Left renal pelvis (tissue), 4 donors: ENCODE results near the gene AHDC1. TPM values are rescaled to one million over a fixed set of nuclear protein-coding genes. Genes with fewer than 3 reads are reported as not detected.

Experiments
- DNase-seq, 4 donors: peaks; one replicate each; pipeline ENCODE4 v3.0.0-alpha.2; 2013; ENCODE audit warnings: low read depth in 4 of 4, low spot score in 3 of 4
- polyA plus RNA-seq, 4 donors: library from polyadenylated mRNA; unstranded; fragments of 120-200 nt; gene quantifications; one replicate each; pipeline ENCODE4 v1.2.1, GENCODE V29; 2013; ENCODE audit not compliant: insufficient read length in 4 of 4

Gene AHDC1
- polyA plus RNA-seq, 4 donors: 35.9 to 63.8 (median 52.3) TPM

DNA sequence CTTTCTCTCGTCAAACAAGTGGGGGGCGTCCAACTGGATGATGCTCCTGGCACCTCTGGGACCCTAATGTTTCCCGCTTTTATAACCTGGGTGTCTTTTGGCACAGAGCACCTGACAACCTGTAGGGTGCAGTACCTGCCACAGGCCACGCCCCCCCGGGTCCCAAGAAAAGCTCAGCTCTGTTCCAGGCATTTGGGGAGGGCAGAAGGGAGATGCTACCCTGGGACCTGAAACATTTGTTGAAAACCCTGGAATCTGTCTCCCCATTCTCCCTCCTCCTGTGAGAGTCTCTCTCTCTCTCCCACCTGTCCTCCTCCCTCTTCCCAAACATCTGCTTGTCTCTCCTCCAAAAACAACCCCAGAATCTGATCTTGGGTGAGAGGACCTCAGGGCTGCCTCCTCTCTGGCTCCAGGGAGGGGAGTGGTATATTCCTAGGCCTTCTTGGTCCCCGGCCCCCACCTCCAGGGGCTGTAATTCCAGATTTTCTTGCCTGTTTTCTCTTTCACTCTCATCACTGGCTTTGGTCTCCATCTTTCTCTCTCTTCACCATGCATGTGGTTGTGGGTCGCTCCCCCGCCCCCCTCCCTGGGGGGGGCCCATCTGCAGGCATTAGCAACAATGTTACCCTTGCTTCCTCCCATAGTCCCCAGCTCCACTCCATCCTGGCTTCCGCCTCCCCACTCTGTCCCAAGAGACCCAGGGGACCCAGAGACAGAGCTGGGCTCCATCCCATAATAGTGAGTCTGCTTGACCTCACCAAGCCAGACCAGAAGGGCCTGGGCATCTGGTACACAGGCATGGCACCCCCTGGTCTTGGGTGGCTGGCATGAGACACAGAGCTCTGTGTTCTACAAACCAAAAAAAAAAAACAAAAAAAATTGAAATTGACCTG, 4.1 kb downstream of the AHDC1 start:
- no peak for DNase-seq

DNA sequence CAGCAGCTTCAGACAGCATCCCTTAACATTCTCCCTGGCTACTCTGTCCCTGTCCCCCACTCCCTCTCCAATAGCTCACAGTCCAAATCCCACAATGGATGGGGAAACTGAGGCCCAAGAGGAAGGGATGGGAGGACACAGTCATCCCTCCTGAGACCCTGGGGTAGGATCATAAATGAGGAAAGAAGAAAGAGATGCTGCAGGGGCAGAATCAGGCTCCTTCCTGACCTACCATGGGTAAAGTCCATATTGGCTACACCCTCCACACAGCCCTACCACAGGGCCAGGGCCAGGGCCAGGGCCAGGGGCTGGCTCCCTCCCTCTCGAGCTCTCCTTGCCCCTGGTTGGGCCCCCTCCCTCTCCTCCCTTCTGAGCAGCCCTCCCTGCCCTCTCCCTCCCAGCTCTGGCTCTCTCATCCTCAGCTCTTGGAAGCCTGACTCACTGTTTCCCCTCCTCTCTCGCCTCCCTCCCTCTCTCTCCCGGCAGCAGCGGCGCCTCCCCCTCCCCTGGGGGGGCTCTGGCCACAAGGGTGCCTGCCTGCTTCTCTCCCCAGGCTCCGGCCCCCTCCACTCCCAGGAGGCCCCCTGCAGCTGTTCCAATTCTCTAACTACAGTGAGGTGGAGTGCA, 4.9 kb downstream of the AHDC1 start:
- DNase-seq: no peak

DNA sequence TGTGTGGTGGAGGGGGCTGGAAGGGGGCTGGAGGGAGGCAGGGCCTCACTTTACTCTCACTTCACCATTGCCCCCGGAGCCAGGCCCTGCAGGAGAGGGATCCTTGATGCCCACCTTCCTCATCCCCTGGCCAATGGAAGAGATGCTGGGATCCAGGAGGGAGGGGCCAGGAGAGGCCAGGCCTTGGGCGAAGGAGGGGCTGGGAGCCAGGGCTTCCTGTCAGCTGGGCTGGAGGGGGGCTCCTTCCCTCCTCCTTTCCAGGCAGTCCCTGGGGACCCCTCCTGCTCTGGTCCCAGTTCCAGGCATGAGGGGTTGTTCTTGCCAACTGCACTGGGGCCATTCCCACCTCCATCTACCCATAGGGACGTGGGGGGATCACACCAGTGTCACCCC, 5.7 kb downstream of the AHDC1 start:
- no peak for DNase-seq

DNA sequence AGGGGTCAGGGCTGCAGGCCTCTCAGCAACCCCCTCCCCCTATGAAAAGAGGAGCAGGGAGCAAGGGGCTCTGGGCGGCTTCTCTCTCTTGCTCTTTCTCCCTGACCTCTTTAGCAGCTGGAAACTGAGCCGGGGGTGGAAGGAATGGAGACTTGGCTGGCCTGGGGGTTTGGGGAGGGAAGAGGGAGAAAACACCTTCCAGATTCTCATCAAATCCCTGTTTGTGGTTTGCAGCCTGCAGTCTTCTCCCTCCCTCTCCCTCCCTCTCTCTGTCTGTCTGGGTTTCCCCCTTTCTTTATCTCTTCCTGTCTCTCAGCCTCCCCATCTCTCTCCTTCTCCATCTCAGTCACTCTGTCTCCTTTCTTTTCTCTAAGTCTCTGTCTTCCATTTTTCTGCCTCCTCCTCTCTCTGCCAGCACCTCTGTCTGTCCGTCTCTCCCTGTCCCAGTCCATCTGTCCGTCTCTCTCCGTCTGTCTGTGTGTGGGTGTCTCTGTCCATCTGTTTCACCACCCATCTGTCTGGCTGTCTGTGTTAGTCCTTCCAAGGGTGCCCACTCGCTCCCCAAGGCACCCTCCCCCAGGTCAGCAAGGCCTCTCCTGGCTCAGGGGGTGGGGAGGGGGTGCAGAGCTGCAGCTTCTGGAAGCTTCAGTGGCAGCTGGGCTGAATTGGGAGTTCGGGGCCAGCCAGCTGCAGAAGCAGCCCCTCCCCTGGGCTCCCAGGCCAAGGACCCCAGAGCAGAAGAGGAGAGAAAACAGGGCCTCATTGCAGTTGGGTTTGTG, 6.2 kb downstream of the AHDC1 start:
- DNase-seq: no peak

DNA sequence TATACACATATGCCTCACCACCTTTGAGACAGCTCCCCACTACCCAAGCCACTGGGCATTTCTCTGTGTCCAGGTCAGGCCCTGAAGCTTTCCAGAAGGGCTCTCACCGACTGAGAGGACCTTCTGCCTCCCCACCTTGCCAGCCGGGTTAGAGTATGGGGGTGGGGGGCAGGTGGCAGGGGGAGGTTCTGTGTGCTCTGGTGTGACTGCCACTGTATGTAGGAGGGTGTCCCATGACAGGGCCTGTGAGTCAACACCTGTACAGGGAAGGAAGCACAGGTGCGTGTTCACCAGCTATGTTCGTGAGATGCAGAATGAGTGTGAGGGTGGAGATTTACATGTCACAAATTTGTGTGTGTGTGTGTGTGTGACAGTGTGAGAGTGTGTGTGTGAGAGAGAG, 7.0 kb downstream of the AHDC1 start:
- no peak for DNase-seq

DNA sequence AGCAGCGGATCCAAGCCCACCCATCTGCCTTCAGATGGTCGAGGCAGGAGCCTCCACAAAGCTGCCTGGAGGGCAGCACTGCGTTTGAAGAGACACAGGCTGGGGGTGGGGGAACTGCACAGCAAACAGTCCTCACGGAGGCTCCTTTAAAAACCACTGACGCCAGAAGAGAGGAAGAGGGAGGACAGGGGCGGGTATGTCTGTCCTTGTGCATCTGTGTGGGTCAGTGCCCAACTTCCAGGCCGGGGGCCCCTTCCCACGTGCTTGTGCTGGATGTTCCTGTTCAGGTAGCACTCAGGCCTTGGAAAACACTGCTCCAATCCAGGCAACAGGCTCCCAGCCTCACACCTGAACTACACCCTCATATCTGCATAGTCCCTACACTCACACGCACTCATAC, 7.7 kb downstream of the AHDC1 start:
- no peak for DNase-seq

DNA sequence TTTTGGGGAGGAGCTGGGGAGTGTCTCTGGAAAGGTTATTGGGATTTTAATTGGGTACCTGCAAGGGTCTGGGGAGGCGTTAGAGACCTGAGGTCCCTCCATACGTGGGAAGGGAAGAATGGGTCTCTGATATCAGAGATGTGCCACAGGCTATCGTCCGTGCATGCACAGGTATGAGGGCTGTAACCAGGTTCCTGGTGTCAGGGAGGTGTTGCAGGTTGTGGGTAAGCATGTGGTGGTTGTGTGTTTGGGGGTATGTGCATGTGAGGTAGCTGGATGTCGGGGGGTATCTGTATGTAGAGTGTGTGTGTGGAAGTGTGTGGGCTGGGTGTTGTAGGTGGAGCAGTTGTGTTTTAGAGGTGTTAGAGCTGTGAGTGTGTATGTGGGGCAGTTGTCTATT, 8.3 kb downstream of the AHDC1 start:
- DNase-seq: no peak

DNA sequence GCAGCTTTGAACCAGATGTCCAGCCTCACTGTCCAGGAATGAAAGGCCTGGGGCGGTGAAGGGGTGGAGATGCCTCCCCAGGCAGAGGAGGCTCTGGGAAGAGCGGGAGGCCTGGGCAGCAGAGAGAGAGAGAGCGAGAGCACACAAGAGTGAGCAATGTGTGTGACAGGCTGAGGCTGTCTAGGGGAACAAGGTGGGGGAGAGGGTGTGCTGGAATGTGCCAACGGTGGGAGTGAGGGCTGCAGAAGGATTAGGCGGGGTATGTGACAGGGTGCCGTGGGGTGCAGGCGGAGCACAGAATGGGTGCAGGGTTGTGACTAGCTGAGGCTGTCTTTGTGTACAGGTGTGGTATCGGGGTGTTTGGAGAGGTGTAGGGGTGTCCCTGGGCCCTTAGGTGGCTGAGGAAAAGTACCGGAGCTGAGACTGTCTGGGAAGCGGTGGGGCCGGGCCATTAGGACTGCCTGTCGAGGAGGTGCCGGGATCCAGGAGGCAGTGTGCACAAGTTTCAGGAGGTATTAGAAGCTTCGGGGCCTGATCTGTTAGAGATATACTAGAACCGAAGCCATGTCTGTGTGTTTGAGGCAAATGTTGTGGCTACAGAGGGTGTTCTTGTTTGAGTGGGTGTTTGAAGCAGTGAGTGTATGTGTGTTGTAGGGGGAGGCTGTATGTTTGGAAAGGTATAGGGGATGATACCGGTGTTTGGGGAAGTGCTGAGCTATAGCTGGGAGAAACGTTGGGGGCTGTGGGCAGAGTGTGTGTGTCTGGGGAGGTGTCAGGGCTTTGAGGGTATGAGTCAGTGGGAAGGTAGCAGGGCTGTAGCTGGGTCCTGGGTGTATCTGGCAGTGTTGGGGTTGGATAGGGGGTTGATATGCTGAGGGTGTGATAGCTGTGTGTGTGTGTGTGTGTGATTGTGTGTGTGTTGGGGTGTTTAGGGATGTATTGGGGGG, 9.1 kb downstream of the AHDC1 start:
- DNase-seq: no peak

DNA sequence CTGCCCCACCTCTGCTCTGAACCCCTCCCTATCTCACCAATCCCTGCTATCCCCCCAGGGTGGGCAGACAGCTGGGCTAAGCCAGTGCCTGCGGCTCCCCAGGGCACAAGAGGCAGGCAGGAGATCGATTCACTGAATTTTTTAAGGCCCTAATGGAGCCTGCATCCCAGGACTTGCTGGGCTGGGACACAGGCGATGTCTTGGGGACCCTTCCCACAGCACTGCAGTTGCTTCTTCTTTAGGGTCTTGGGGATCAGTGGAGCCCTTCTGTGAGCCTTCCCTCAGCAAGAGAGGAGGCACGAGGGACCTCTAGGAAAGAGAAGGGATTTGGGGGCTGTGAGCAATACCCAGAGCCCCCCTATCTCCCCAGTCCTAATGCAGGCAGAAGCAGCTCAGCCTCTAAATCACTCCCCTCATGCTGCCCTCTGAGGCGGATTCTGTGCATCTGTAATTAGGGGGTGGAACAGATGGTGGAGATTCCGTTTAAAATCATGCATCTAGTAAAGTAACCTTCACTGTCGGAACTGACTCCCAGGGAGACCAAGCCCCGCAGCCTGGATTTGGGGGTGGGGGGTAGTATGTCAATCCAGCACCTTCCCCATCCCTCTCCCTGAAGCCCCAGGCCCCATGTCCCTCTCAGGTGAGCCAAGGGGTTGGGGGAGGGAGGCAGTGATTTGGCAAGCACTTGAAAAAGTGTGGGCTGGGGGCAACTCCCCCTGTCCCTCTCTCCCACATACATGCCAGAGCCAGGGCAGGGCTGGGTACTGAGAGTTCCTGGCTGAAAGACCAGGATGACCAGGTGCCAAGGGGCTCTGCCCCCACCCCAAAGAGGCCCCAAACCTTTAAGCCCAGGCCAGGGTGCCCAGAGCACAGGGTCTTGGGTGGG, 10.0 kb downstream of the AHDC1 start:
- no peak for DNase-seq

DNA sequence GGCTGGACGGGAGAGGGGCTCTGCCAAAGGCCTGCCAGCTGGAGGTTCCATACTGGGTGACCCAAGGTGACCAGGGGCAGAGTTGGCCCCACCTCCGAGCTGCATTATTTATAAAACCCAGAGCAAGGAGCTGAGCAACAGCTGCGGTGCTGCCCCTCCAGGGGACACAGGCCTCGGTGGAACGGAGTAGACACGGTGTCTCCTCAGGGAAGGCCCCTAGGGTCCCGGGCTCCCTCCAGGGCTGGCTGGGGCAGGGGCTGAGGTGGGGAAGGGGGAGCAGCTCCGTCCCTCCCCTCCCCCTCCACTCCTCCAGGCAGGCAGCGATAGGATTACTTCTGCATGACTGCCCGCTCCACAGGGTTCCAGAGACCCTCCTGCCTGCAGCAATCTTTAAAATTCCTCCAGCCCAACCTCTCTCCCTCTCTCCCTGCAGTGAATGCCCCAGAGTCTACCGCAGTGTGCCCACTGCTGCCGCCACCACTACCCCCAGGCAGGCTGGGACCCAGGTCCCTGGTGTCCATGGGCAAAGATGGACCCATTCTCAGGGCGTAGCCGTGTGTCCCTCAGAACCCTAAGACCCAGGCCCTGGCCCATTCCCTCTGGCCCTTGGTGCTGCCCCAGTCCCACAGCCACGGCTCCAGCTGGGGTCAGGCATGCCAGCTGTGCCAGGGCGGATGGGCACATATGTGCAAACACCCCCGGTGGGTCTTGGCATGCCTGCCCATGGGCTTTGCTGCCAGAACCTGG, 10.8 kb downstream of the AHDC1 start:
- no peak for DNase-seq

DNA sequence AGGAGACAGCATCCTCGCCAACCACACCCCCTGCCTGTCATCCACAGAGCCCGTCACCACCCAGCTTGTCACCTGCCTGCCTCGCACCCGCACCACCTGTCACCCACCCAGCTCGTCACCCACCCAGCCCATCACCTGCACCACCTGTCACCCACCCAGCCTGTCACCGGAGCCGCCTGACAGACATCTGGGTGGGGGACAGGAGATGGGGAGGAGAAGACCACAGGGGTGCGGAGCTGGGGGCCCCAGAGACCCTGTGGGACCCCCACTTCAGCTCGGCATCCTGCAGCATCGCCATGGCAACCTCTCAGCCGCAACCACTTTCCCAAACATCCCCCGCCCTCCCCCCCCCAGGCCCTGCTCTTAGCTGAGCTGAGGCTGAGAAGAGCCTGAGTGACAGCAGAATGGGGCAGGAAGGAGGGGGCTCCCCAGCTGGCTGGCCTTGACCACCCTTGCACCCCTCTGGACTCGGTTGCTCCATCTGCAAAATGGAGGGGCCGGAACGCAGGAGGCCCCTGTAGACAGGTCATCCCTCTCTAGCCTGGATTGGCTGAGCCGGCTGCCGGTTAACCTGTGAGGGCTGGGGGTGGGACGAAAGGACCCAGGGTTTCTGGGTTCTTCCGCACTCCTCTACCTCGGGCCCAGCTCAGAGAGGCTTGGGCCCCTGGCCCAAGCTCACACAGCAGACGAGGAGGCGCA, 11.6 kb downstream of the AHDC1 start:
- no peak for DNase-seq

DNA sequence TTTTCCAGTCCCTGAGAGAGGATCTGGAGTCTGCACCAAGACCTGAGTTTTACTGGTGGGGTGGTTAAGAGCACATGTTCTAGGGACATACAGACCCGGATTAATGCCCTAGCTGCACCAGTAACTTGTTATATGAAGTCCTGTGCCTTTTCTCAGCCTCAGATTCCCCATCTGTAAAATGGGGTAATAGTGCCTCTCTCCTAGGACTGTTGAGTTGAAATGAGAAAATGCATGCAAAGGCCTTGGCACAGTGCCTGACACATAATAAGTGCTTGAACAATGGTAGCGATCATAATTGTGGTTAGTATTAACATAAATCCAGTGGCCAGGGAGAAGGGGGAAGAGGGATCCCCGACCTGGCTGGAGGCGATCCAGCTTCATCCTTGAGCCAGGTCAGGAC, 12.3 kb downstream of the AHDC1 start:
- DNase-seq: no peak

DNA sequence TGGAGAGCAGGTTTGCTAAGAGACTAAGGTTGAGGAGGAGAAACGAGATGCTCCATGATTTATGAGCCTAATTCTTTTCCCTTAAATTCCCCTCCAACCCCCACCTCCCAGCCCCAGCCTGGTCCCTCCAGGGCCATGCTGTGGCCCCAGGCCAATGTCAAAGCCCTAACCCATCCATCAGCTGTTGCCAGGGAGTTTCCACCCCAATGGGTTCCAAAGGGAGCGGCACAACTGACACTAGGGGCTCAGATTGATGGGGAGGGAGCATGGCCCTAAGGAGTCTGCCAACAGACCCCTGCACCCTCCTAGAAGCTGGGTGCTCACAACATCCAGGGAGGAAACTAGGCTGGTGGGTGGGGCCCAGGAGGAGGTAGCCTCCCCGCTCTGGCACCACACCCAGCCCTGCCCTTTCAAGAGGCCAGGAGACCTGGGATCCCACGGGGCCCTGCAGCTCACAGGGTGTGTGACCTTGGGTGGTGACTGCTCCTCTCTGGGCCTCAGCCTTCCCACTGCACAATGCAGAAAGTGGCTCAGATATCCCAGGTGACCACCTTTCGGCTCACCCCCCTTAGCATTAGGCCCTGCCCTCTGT, 12.9 kb downstream of the AHDC1 start:
- no peak for DNase-seq

DNA sequence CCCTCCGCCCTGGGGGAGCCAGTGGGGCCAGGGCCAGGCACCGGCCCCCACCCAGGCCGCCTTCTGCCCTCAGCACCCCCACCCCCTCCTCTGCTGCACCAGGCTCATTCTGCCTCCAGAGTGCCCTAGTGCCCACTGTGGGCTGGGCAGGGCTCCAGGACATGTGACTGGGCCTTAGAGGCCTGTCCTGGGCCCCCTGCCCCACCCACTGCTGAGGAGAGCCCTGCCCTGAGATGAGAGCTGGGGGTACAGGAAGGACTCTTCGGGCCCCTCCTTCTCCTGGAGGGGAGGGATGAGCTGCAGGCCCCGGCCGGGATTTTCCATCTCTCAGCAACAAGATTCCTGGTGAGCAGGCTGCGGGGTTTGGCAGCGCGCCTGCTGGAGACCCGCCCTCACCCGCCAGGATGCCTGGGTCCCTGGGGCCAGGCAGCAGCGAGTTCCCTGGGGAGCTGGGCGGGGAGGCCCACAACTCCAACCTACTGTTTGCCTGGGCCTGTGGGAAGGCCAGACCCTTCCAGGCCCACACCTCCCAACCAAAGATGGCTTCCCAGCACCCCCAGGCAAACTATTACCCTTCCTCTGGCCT, 14.0 kb downstream of the AHDC1 start:
- no peak for DNase-seq

DNA sequence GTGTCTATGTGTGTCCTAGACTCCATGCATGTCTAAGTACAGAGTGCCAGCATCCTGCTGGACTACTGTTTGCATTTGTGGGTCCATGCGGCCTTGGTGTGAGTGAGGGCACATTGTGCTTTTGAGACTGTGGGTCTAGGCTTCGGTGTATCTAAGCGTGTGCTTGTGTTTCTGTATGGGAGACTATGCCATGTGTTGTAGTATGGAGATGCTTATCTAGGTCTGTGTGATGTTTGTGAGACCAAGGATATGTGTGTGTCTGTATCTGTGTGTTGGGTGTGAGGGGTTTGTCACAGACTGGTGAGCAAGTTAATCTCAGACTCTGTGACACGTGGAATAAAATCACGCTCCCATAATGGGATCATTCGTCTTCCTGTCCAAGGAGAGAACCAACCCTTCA, 14.5 kb downstream of the AHDC1 start:
- DNase-seq: no peak

DNA sequence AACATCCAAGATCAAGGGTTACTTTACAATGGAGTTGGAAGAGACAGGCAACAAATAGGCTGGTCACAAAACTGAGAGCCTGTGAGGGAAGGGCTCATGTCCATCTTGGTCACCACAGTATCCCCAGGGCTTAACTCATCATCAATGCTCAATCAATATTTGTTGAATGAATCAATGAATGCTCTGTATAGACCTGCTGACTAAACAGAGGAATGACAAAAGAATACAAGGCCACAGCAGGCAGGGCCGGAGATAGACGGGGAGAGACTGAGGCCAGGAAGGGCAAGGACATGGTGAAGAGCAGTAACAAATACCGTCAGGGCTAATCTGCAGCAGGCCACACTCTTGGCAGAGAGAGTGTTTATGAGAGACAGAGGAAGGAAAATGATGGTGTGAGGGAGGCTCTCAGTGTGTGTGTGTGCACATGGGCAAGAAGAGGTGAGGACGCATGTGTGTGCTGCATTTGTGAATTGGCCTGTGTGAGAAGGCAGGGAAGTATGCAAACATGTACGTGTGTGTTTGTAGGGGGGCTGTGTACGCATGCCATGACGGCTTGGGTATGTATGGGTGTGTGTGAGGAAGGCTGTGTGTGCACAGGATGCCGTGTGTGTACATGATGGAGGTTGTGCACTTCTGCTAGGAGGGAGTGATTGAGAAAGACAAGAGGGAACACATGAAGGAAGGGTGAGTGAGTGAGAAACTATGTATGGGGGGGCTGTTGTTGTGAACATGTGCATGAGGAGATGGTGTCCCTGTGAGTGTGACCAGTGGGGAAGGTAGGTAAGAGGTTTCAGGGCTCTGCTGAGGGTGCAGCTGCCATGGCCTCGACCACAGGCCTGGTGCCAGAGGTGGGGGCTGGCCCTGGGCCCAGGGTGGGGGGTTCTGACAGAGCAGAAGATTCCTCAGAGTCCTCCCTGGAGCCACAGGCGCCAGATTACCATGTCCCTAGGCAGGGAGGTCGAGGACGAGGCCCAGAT, 15.4 kb downstream of the AHDC1 start:
- no peak for DNase-seq
